Fibroblast of villous mesenchyme (primary cell): ENCODE results near the gene SLC43A1. TPM values are rescaled to one million over a fixed set of nuclear protein-coding genes. Genes with fewer than 3 reads are reported as not detected.

Source experiments
- DNase-seq: peaks from one replicate; pipeline ENCODE4 v3.0.0-alpha.2; 2010; ENCODE audit warnings: low read depth
- H3K4me3 ChIP-seq: 2 replicates; pipeline ENCODE4 v1.5.1; 2011; ENCODE audit warnings: low read depth, mild to moderate bottlenecking, low read length
- CTCF ChIP-seq: IDR thresholded peaks from 2 replicates; pipeline ENCODE4 v1.5.1; 2012; ENCODE audit warnings: low read depth, mild to moderate bottlenecking, low read length; ENCODE audit not compliant: insufficient read depth
- total RNA-seq: library from RNA; depleted of rRNA; stranded (reverse); fragments of >200 nt; gene quantifications from 2 replicates; pipeline ENCODE4 v1.2.3, GENCODE V29; 2012

The SLC43A1 gene
- total RNA-seq, 1 donor, result 6.0 TPM

- H3K4me3 ChIP-seq, result peak overlapping the region; percentile 90
- DNase-seq, result peak; percentile 48
- TF ChIP-seq CTCF, result no peak
Observed at GRCh38 chr11:57514538-57515331, 767 bp downstream of the SLC43A1 start.

- peak; percentile 46 for DNase-seq
- peak overlapping the region; percentile 90 for H3K4me3 ChIP-seq
- no peak for TF ChIP-seq CTCF
Observed at GRCh38 chr11:57513911-57514537, 1.5 kb downstream of the SLC43A1 start.

GRCh38 chr11:57513452-57513795 lies 2.1 kb downstream of the SLC43A1 start:
- DNase-seq, result no peak
- H3K4me3 ChIP-seq, result no peak overlapping the region
- no peak for TF ChIP-seq CTCF

- H3K4me3 ChIP-seq, result no peak overlapping the region
- TF ChIP-seq CTCF, result no peak
- no peak for DNase-seq
Observed at GRCh38 chr11:57512646-57513451, 2.7 kb downstream of the SLC43A1 start.

GRCh38 chr11:57511741-57512430 lies 3.6 kb downstream of the SLC43A1 start:
- no peak for TF ChIP-seq CTCF
- DNase-seq, result no peak
- no peak overlapping the region for H3K4me3 ChIP-seq

- TF ChIP-seq CTCF, result no peak
- no peak overlapping the region for H3K4me3 ChIP-seq
Observed at GRCh38 chr11:57508341-57509170, 6.9 kb downstream of the SLC43A1 start.

More at GRCh38 chr11:57508341-57509170, 6.9 kb downstream of the SLC43A1 start:
- no peak for DNase-seq
